ENCODE data around the gene FBXL7. TPM values are rescaled to one million over a fixed set of nuclear protein-coding genes. Genes with fewer than 3 reads are reported as not detected.

Gene FBXL7
- total and polyA plus RNA-seq, 8 donors, result 0.35 to 2.4 (median 1.2) TPM

- DNase-seq, result no peak
- TF ChIP-seq CTCF (IDR thresholded peaks at IDR 0.05), result no peak
- H3K4me1 ChIP-seq, result no peaks in the 10 kb centered on the region
- no peaks in the 10 kb centered on the region for H3K27me3 ChIP-seq
- no peak for FAIRE-seq
- H3K9me3 ChIP-seq, result no peaks in the 10 kb centered on the region
- no peak overlapping the region for H3K27ac ChIP-seq
- no peak for ATAC-seq
- intact Hi-C loops (cut with DNase I), result no loop called here
- H3K36me3 ChIP-seq, result no peaks in the 10 kb centered on the region
- no peak overlapping the region for H3K4me3 ChIP-seq
These were observed 466.7 kb downstream of the FBXL7 start for GRCh38 chr5:15966651-15967050.

GRCh38 chr5:15968993-15969392 is 469.0 kb downstream of the FBXL7 start:
- no peak for TF ChIP-seq CTCF (IDR thresholded peaks at IDR 0.05)
- Histone ChIP-seq H3K27ac (no peak overlapping the region), H3K4me1 (no peaks in the 10 kb centered on the region), H3K36me3 (no peaks in the 10 kb centered on the region), H3K4me3 (no peak overlapping the region), H3K9me3 (no peaks in the 10 kb centered on the region), H3K27me3 (no peaks in the 10 kb centered on the region)
- no peak for FAIRE-seq
- 58 to 69% methylated on average over 4 of the region's 4 CpGs for WGBS, 2 donors
- intact Hi-C loops (cut with DNase I), result no loop called here
- no peak for DNase-seq
- no peak for ATAC-seq

- DNase-seq, result no peak
- H3K36me3 ChIP-seq, result no peaks in the 10 kb centered on the region
- FAIRE-seq, result no peak
- ATAC-seq, result no peak
- no peak overlapping the region for H3K27ac ChIP-seq
- no peak overlapping the region for H3K4me3 ChIP-seq
- 43 to 55% methylated on average over 4 of the region's 4 CpGs for WGBS, 2 donors
- H3K27me3 ChIP-seq, result no peaks in the 10 kb centered on the region
- intact Hi-C loops (cut with DNase I), result no loop called here
- TF ChIP-seq CTCF (IDR thresholded peaks at IDR 0.05), result no peak
- H3K9me3 ChIP-seq, result no peaks in the 10 kb centered on the region
- no peaks in the 10 kb centered on the region for H3K4me1 ChIP-seq
These were observed 477.9 kb downstream of the FBXL7 start for GRCh38 chr5:15977851-15978250.

GRCh38 chr5:15980835-15981234 is 480.9 kb downstream of the FBXL7 start:
- ATAC-seq (no peak), FAIRE-seq (no peak), DNase-seq (no peak)
- Histone ChIP-seq H3K4me1 (no peaks in the 10 kb centered on the region), H3K27ac (no peak overlapping the region), H3K4me3 (no peak overlapping the region), H3K27me3 (no peaks in the 10 kb centered on the region), H3K36me3 (no peaks in the 10 kb centered on the region), H3K9me3 (no peaks in the 10 kb centered on the region)
- WGBS, 2 donors, result 60 to 63% methylated on average over 2 of the region's 2 CpGs
- intact Hi-C loops (cut with DNase I), result no loop called here
- no peak for TF ChIP-seq CTCF (IDR thresholded peaks at IDR 0.05)

- 37 to 53% methylated on average over 1 of the region's 1 CpG for WGBS, 2 donors
- ATAC-seq (no peak), FAIRE-seq (no peak)
These were observed 483.4 kb downstream of the FBXL7 start for GRCh38 chr5:15983392-15983791.

More at GRCh38 chr5:15983392-15983791, 483.4 kb downstream of the FBXL7 start:
- no peak for TF ChIP-seq CTCF (IDR thresholded peaks at IDR 0.05)
- Histone ChIP-seq H3K27ac (no peak overlapping the region), H3K36me3 (no peaks in the 10 kb centered on the region), H3K4me1 (no peaks in the 10 kb centered on the region), H3K9me3 (no peaks in the 10 kb centered on the region), H3K4me3 (no peak overlapping the region), H3K27me3 (no peaks in the 10 kb centered on the region)
- DNase-seq, result no peak
- intact Hi-C loops (cut with DNase I), result no loop called here

Small RNA genes within 50 kb of the gene (microRNA-seq; reads per million reads assigned to microRNA genes)
- 21.2 to 52.9 reads per million in 2 donors for gene MIR887
